ENCODE results near the gene BGN. TPM values are rescaled to one million over a fixed set of nuclear protein-coding genes. Genes with fewer than 3 reads are reported as not detected.
A peak's percentile ranks its signal among the peaks of the same experiment; 100 is the strongest.

Gene BGN
- total RNA-seq, 1 experiment from 2014 or later: 1.2 TPM

- Histone ChIP-seq H2BK120ac (ENCODE audit: low read depth, low read length, poor library complexity, severe bottlenecking) (no peak overlapping the region), H3K23me2 (ENCODE audit: insufficient read length, low read depth, low read length, poor library complexity, severe bottlenecking) (no peaks in the 10 kb centered on the region), H4K91ac (ENCODE audit: insufficient read length, low read depth, low read length) (no peak overlapping the region), H3K27me3 (ENCODE audit: insufficient read depth, low read length) (no peaks in the 10 kb centered on the region), H3K4ac (ENCODE audit: low read depth, low read length) (no peak overlapping the region), H3K9me3 (ENCODE audit: control insufficient read depth, low read depth, low read length) (peaks cover 50% of the 10 kb centered on the region), H3T11ph (ENCODE audit: low read length) (no peak overlapping the region), H3K56ac (ENCODE audit: insufficient read length, low read depth, low read length) (no peak overlapping the region), H2BK5ac (ENCODE audit: insufficient read length, low read length) (no peak overlapping the region), H2BK15ac (ENCODE audit: low read depth, low read length) (no peak overlapping the region), H3K79me1 (ENCODE audit: insufficient read depth, low read depth, low read length, poor library complexity, severe bottlenecking) (no peaks in the 10 kb centered on the region), H3K9ac (ENCODE audit: extremely low read depth, insufficient read length, low read length) (no peak overlapping the region), H3K23ac (ENCODE audit: insufficient read length, low read depth, low read length) (no peak overlapping the region), H3K14ac (ENCODE audit: insufficient read depth, low read length) (no peak overlapping the region), H4K20me1 (ENCODE audit: control insufficient read depth, insufficient read depth, insufficient read length) (no peaks in the 10 kb centered on the region), H4K8ac (replicated peaks; ENCODE audit: insufficient read length, low read depth, low read length) (no peak overlapping the region), H2BK12ac (ENCODE audit: insufficient read length, low read depth, low read length) (no peak overlapping the region), H3K4me2 (ENCODE audit: insufficient read depth, insufficient read length, low read length) (no peak overlapping the region), H3K4me1 (ENCODE audit: insufficient read depth, low read length) (no peaks in the 10 kb centered on the region), H3K79me2 (ENCODE audit: insufficient read depth, low read length) (no peaks in the 10 kb centered on the region), H2AFZ (ENCODE audit: low read length) (no peak overlapping the region), H4K5ac (ENCODE audit: insufficient read length, low read depth, low read length) (no peak overlapping the region), H3K27ac (ENCODE audit: insufficient read length, low read depth, low read length) (no peak overlapping the region), H2AK5ac (ENCODE audit: insufficient read length, low read length) (no peak overlapping the region), H3K18ac (ENCODE audit: insufficient read length, low read depth, low read length) (no peak overlapping the region), H2BK20ac (ENCODE audit: low read depth, low read length, poor library complexity, severe bottlenecking) (no peak overlapping the region)
- peak; percentile 72 for DNase-seq
- Mint-ChIP-seq H3K4me3 (no peak overlapping the region), H3K9me3 (peaks cover 76 to 86% of the 10 kb centered on the region in 2 experiments), H3K27me3 (ENCODE audit: low read depth) (no peaks in the 10 kb centered on the region), H3K36me3 (ENCODE audit: insufficient read depth in 1 of 3, low read depth in 3 of 3) (peaks cover 35 to 62% (median 47%) of the 10 kb centered on the region in 3 experiments), H3K27ac (no peak overlapping the region; a peak in 1 of 7 replicates), H3K4me1 (no peaks in the 10 kb centered on the region)
- TF ChIP-seq CTCF (conservative IDR thresholded peaks at IDR 0.05): peak; percentile 75
- WGBS (ENCODE audit: extremely low coverage, insufficient read length, low lambda C conversion rate): no CpG with 5 or more reads among the region's 7 CpGs
These were observed 34.0 kb upstream of the BGN start for GRCh38 chrX:153460826-153461225.
